Heart right ventricle (tissue), 16 donors: ENCODE data around the gene TSHZ1. TPM values are rescaled to one million over a fixed set of nuclear protein-coding genes. Genes with fewer than 3 reads are reported as not detected.

Source experiments
- ATAC-seq, 8 donors: fragments of 200-7000 bp; cut with Tn5 transposase; one replicate each; pipeline ENCODE4 v1.9.1; 2020; ENCODE audit warnings: mild to moderate bottlenecking in 8 of 8, moderate library complexity in 8 of 8, moderate number of reproducible peaks in 1 of 8
- DNase-seq, 2 donors: peaks; one replicate each; pipeline ENCODE4 v3.0.0-alpha.2; 2020
- H3K27ac ChIP-seq, 10 donors: fragments of 200-600 bp; sonication (generic) in 2 of 10; one replicate each; pipeline versions ENCODE4 v1.5.0 to v1.8.0; 2020 to 2022; ENCODE audit warnings: mild to moderate bottlenecking in 3 of 10
- H3K27me3 ChIP-seq, 7 donors: fragments of 200-600 bp; one replicate each; pipeline ENCODE4 v1.8.0; 2021 to 2022; ENCODE audit warnings: mild to moderate bottlenecking in 2 of 7
- H3K36me3 ChIP-seq, 9 donors: fragments of 200-600 bp; sonication (generic) in 1 of 9; one replicate each; pipeline versions ENCODE4 v1.5.0 to v1.8.0; 2020 to 2022; ENCODE audit warnings: mild to moderate bottlenecking in 2 of 9
- H3K4me1 ChIP-seq, 9 donors: fragments of 200-600 bp; sonication (generic) in 1 of 9; one replicate each; pipeline versions ENCODE4 v1.5.0 to v1.8.0; 2020 to 2022; ENCODE audit warnings: mild to moderate bottlenecking in 4 of 9
- H3K4me3 ChIP-seq, 10 donors: fragments of 200-600 bp; sonication (generic) in 2 of 10; one replicate each; pipeline versions ENCODE4 v1.5.0 to v1.8.0; 2020 to 2022; ENCODE audit warnings: mild to moderate bottlenecking in 7 of 10, moderate library complexity in 2 of 10
- H3K9me3 ChIP-seq, 11 donors: fragments of 200-600 bp in 10 of 11; sonication (generic) in 2 of 11; one replicate each; pipeline versions ENCODE4 v1.5.0 to v1.8.0; 2013 to 2022; ENCODE audit warnings: mild to moderate bottlenecking in 2 of 11, control low read depth in 1 of 11, moderate library complexity in 1 of 11
- WGBS, 2 donors: extraction: QIAGEN DNeasy Blood & Tissue Kit; methylation state at CpG; one replicate each; pipeline ENCODE4 v1.1.7; 2013; ENCODE audit warnings: inconsistent platforms in 1 of 2; 5-methylcytosine and 5-hydroxymethylcytosine counted together
- intact Hi-C, 10 donors: fragments of 100-400 bp; cut with DNase I; formaldehyde crosslinking; loops; one replicate each; pipeline versions ENCODE4 v1.11.1 to v1.14.2; 2022
- polyA plus RNA-seq, 2 donors: library from polyadenylated mRNA; stranded (reverse); fragments of 200-250 nt; gene quantifications; one replicate each; pipeline ENCODE4 v1.2.3, GENCODE V29; 2013
- total RNA-seq, 10 donors: library from RNA; stranded (reverse); fragmentation: NEBNext Ultra II Directional in 3 of 10; extraction: Animal tissue kit (Norgen Biotek cat#: 25700) in 3 of 10; gene quantifications; one replicate each; pipeline versions ENCODE4 v1.2.1 to v1.2.4, GENCODE V29; 2021 to 2023
- TF ChIP-seq, protein P1 (sequence below), 9 donors: fragments of 200-600 bp; sonication (generic) in 2 of 9; IDR thresholded peaks; one replicate each; pipeline versions ENCODE4 v1.5.0 to v1.8.0; 2021 to 2022; ENCODE audit warnings: antibody characterized with exemption in 9 of 9, mild to moderate bottlenecking in 5 of 9, moderate library complexity in 1 of 9
- donor health status: Arrhythmogenic right ventricular cardiomyopathy.
- donor health status: ischemic (EF 13 %, LVEDD 7.1; RV severe dilation, severe dysfunction).
- donor health status: healthy with polysubstance abuse.
- donor health status: DM: no; HTN: yes; CAD: no.
- donor health status: DM: no; HTN: no; CAD: no.
- donor health status: ischemic (EF 25% LVEDD 6.9; RV normal size, moderate dysfunction).
- donor health status: ischemic (EF 25% LVEDD 5.7; RV mildly dilated, moderate dysfunction).
- donor health status: healthy.
- donor health status: DM: yes; HTN: yes; CAD: no.
- donor health status: Ischemic cardiomyopathy.
- donor health status: ischemic (EF 35%, LVEDD 5.7; RV mildly dilated, moderate dysfunction).
- donor health status: nonischemic (EF 11% LVEDD 7.7; RV severe dilation, severe dysfunction).
- donor health status: DM: yes; HTN: yes; CAD: no.
- donor health status: PGD.
- donor health status: ischemic (EF 29% LVEDD 5.4; RV normal size, mild dysfunction).
- donor health status: nonischemic (EF 23%, LVEDD 6.1; RV moderate dilation, normal function).

TSHZ1 gene
- total and polyA plus RNA-seq, 12 donors: 4.8 to 22.9 (median 17.6) TPM

DNA sequence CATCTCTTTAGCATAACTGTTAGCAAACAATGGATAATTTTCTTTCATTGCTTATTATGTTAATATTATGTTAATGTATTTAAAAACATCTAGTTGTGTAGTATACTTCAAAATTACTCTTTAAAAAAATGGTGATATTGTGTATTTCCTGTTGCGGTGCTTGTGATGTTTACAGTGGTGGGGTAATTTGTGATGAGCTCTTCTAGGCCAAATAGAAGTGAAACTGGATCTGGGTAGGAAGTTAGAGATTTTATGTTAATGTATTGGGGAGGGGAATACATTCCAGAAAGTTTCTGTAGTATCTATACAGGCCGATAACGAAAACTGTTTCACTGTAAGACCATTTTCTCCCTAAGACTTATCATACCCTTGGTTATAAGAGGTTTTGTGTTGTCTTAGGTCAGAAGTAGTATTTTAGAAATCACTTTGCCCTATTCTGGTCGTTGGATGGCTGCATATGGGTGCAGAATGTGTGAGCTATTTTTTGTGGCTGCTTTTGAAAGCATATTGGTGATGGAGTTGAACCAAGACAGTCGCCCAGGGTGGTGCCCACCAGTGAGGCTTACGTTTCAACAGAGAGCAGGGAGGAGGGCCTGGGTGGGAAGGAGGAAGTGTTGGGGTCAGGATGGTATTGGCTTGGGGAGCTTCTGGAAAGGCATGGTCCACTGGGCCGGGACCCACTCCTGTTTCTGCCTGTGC is 5.8 kb downstream of the TSHZ1 start:
- 69 to 73% methylated on average over 7 of the region's 7 CpGs for WGBS, 2 donors
- TF ChIP-seq, protein P1, sequence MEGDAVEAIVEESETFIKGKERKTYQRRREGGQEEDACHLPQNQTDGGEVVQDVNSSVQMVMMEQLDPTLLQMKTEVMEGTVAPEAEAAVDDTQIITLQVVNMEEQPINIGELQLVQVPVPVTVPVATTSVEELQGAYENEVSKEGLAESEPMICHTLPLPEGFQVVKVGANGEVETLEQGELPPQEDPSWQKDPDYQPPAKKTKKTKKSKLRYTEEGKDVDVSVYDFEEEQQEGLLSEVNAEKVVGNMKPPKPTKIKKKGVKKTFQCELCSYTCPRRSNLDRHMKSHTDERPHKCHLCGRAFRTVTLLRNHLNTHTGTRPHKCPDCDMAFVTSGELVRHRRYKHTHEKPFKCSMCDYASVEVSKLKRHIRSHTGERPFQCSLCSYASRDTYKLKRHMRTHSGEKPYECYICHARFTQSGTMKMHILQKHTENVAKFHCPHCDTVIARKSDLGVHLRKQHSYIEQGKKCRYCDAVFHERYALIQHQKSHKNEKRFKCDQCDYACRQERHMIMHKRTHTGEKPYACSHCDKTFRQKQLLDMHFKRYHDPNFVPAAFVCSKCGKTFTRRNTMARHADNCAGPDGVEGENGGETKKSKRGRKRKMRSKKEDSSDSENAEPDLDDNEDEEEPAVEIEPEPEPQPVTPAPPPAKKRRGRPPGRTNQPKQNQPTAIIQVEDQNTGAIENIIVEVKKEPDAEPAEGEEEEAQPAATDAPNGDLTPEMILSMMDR (IDR thresholded peaks at IDR 0.05): no peak
- intact Hi-C loops: no loop called here
- ATAC-seq: peak in 2 of 8 donors; percentile 8 to 20
- H3K9me3 ChIP-seq: no peaks in the 10 kb centered on the region
- H3K27me3 ChIP-seq: no peaks in the 10 kb centered on the region
- DNase-seq: no peak
- H3K36me3 ChIP-seq: peaks cover 0 to 5% (median 0%) of the 10 kb centered on the region in 9 donors
- no peak overlapping the region for H3K4me3 ChIP-seq
- peak overlapping the region in 8 of 10 donors; percentile 1 to 95 (median 38) for H3K27ac ChIP-seq
- peaks cover 6 to 93% (median 88%) of the 10 kb centered on the region in 9 donors for H3K4me1 ChIP-seq

DNA sequence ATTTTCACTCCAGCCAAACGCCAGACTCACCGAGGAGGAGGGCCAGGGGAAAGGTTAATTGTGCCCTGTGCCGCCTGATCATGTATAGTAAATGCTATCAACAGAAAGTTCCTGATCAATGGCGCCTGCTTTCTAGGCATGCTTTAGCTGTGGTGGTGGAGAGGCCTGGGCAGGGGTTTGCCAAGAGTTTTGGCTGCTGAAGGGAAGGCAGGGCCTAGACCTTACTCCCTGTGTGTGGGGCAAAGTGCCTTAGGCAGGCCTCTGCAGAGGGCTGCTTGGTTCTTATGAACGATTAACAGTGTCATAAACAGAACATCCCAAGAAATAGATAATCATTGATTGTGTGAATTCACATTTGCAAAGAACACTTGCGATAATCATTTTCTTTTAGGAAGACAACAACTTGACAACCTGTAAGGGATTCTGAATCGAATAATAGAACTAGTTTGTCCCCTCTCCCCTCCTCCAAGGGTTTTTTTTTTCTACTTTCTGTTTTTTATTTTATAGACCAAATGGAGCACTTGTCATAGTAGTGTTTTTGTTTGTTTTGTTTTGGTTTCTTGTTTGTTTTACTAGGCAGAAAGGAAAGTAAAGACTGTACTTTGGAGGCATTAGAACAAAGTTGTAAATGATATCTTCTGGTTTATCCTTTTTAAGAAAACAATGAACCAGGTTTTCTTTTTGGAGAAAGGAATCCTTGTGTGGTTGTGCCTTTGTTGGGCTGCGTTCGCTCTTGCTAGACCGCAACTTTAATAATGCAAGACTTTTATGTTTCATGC is 6.5 kb downstream of the TSHZ1 start:
- no peaks in the 10 kb centered on the region for H3K27me3 ChIP-seq
- intact Hi-C loops: no loop called here
- no peak overlapping the region for H3K4me3 ChIP-seq
- H3K27ac ChIP-seq: peak overlapping the region in 9 of 10 donors; percentile 1 to 95 (median 37)
- H3K36me3 ChIP-seq: peaks cover 0 to 5% (median 0%) of the 10 kb centered on the region in 9 donors
- peak in 3 of 8 donors; percentile 34 to 53 (median 51) for ATAC-seq
- no peaks in the 10 kb centered on the region for H3K9me3 ChIP-seq
- DNase-seq: no peak
- WGBS, 2 donors: 92% methylated on average over 10 of the region's 10 CpGs
- TF ChIP-seq, protein P1 (IDR thresholded peaks at IDR 0.05): no peak
- peaks cover 6 to 100% (median 89%) of the 10 kb centered on the region in 9 donors for H3K4me1 ChIP-seq

DNA sequence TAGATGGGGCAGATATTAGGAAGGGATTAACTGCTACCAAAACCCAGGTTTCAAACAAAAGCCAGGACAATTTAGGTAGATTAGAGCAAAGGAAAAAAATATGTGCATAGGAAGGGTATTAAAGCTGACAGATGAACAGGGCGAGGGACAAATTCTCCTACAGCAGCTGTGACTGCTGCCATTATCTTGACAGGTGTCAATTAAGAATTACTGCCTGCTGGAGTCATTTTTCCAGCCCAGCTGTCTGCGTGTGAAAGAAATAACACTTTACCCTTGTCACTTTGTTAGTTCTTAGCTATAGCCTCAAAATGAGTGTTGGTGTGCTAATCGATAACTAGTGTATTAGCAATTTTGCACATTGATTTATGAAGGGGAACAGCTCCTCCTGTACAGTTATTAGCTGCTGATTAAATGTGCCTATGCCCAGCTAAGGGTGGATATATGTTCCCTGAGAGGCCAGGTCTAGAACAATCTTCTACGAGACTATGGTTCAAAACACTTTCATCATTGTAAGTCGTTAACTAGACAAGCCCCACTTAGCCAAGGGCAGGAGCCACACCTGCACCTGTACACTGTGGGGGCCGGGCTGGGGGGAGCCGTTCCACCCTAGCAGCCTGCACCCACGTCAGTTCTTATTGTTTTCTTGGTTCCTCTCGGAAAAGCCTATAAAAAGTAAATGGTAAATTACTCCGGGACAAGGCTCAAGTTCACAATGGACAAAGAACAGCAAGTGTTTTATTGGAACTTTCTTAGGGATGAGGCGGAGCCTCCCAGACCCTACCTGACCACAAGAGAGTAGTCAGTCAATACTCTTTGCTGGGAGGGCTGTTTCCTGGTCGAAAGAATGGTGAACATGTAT is 7.7 kb downstream of the TSHZ1 start:
- Histone ChIP-seq H3K27me3 (no peaks in the 10 kb centered on the region), H3K36me3 (peaks cover 0 to 5% (median 0%) of the 10 kb centered on the region in 9 donors), H3K4me1 (peaks cover 6 to 100% (median 87%) of the 10 kb centered on the region in 9 donors), H3K4me3 (no peak overlapping the region), H3K27ac (peak overlapping the region in 9 of 10 donors; percentile 2 to 95 (median 36)), H3K9me3 (no peaks in the 10 kb centered on the region)
- TF ChIP-seq, protein P1 (IDR thresholded peaks at IDR 0.05): no peak
- ATAC-seq (peak in 5 of 8 donors; percentile 51 to 75 (median 60)), DNase-seq (no peak)
- 69 to 70% methylated on average over 12 of the region's 12 CpGs for WGBS, 2 donors
- intact Hi-C loops: no loop called here
